HG02852 (cell line): ENCODE results near the gene BCLAF1.
A peak's percentile ranks its signal among the peaks of the same experiment; 100 is the strongest.
"Not testable (repeated sequence)": the region's sequence is repeated elsewhere in the genome, so short reads cannot be mapped to it uniquely, and the experiment has no call there.

Source experiments
- ATAC-seq: cut with Tn5 transposase; IDR thresholded peaks from one replicate; pipeline ENCODE4 v1.9.1; 2021; ENCODE audit warnings: mild to moderate bottlenecking, moderate library complexity; ENCODE audit not compliant: unreplicated experiment

Gene BCLAF1

DNA sequence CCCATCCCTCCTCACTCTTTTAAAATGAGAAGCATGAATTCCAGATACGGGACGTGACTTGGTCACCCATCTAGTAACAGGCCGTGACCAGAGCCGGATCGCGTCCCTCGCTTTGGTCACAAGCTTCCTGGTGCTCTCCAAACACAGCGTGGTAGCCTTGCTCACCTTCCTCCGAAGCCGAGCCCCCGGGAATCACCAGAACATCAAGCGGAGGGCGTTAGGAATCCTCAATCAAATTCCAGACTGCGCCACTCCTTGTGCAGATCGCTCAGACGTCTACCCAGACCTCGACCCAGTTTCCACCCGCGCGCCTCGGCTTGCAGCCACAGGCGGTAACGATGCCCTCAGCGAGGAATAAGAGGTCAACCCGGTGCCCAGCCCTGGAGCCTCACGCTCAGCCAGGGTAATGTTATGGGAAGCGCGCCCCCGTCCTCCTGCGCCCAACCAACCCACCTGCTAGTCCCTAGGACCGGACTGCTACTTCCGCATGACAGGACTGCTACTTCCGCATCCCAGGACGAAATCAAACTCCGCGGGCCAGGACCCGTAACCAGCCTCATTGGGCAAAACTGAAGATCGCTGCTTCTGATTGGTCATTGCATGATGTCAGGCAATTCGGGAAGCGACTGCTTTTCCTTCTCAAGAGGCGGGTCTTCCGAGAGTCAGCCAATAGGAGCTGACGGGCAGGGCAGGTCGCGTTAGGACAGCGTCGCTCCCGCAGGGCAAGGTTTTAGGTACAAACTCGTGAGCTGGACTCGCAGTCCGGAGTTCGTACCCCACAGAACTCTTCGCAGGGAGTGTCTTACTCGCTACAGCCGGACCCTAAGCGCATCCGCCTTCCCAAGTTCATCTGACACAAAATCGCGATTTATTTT, 39.6 kb downstream of the BCLAF1 start, which contains the start of gene MTFR2:
TSS of gene MTFR2 (minus strand) at position 501 of the 875 bp plus-strand sequence. CDS start 1,212 bp downstream, outside the sequence.
- peak; percentile 98 for ATAC-seq

DNA sequence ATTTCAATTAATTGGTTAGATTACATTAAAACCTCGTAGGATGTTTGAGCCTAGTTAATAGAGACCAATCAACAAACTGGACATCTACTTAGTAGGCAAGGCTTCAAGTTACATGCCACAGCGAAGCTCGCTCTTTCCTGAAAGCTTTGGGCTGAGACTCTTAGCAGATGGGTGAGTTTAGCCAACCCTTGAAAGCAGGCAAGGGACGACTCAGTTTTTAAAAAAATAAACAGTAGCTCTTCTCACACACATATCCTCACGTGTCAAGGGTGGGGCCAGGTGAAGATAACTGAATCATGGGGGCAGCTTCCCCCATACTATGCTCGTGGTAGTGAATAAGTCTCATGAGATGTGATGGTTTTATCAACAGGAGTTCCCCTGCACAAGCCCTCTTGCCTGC, 40.3 kb downstream of the BCLAF1 start:
- no peak for ATAC-seq

DNA sequence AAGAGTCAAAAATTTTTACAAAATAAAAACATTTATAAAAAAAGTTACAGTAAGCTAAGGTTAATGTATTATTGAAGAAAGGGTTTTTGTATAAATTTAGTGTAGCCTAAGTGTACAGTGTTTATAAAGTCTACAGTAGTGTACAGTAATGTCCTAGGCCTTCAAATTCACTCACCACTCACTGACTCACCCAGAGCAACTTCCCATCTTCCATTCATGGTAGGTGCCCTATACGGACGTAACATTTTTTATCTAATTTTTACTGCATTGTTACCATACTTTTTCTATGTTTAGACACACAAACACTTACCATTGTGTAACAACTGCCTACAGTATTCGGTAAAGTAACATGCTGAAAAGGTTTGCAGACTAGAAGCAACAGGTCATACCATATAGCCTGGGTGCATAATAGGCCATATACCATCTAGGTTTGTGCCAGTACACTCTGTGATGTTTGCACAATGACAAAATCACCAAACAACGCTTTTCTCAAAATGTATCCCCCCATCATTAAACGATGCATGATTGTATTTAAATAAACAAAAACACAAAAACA, 45.5 kb downstream of the BCLAF1 start:
- ATAC-seq = no peak

DNA sequence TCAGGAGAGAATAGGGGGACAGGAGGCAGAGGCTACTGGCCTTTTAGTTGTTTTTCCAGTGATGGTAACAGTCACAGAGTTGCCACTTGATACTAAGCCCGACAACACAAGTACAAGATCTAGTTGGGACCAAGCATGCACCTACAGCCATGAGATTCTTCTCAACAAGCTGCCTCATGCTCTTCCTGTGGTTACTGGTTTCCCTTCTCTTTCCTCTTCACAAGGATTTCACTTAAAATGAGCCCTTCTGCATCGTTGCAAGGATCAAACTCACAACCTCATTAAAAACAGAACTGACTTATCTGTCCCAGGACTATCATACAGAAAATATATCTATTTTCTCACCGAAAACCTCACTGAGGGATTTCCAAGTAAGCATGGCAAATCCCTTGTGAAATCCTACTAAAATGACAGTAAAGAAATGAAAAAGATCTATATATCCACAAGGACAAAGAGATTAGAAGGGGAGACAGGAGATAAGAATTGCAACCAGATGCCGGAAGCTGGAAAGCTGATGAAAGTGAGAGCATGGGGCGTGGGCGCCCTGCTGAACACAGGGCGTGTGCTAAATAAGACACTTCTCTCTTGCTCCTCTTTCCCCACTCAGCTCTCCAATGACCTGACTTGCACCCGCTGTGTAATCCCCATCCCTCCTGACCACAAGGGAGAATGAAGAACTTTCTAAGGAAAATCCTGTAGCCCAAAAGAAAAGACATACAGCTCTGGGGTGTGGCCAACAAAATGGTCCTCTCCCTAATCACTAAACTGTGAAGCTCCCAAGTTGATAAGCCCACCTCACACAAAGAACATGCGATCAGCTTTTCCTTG, 53.0 kb downstream of the BCLAF1 start:
- ATAC-seq = no peak

DNA sequence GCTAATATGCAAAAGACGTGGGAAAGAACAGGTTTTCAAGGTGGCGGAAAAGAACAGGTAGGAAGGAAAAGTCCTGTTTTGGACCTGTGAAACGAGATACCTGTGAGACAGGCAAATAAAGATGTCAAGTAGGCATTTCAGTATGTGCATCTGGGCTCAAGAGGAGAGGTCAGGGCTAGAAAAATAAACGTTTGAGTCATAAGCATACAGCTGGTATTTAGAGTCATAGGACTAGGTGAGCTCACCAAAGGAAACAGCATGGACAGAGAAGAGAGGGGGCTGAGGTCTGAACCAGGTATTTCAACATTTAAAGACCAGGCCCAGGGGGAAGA, 54.4 kb downstream of the BCLAF1 start:
- ATAC-seq = no peak

DNA sequence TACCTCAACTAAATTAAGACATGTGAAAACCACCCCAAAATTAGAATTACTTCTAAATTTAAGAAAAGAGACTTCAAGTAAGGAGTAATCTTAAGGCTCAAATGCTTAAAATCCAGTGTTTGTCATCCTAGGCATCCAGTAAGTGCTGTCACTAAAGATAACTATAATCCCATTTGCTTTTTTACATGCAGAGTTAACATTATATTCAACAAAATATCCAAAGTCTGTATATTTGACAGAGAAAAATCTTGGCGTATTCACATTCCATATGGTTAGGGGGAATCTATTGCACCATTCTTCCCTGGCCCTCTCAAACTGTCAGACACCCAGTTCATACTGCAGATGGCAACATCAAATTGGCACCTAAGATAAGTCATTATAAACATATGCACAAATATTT, 56.9 kb downstream of the BCLAF1 start:
- ATAC-seq = no peak

DNA sequence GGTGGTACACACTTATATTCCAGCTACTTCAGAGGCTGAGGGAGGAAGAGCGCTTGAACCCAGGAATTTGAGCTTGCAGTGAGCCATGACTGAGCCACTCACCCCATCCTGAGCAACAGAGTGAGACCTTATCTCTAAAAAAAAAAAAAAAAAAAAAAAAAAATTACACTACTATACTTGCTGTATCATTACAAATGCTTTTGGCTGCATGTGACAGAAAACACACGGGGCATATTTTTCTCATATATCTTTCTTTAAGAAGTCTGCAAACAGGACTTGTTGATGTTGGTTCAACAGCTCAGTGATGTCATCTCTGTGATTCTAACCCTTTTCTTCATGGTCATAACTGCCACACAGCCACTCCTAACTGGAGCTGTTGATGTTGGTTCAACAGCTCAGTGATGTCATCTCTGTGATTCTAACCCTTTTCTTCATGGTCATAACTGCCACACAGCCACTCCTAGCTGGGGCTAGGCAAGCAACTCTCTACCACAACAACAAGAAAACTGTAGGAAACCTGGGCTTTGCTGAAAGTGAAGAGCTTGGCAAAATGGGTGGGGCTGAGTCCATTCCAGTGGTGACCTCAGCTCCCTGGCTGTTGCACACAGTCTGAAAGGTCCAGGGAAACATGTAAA, 59.3 kb downstream of the BCLAF1 start:
- no peak for ATAC-seq

DNA sequence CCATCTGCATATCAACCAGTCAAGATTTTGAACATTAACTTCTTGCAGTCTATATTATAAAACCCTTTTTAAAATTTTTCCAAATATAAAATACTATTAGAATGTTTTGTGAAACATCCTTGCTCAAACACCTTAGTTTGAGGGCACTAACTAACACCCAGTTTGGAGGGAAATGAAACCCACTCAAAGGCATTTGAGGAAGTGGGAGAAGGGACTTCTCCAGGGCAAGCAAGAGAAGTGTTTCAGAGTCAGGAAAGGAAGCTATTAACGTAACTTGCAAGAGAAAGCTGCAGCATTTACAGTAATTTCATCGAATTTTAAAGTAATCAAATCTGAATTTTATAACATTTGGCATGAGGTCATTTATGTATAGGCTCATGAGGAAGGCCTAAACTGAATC, 60.8 kb downstream of the BCLAF1 start:
- ATAC-seq = peak; percentile 56

DNA sequence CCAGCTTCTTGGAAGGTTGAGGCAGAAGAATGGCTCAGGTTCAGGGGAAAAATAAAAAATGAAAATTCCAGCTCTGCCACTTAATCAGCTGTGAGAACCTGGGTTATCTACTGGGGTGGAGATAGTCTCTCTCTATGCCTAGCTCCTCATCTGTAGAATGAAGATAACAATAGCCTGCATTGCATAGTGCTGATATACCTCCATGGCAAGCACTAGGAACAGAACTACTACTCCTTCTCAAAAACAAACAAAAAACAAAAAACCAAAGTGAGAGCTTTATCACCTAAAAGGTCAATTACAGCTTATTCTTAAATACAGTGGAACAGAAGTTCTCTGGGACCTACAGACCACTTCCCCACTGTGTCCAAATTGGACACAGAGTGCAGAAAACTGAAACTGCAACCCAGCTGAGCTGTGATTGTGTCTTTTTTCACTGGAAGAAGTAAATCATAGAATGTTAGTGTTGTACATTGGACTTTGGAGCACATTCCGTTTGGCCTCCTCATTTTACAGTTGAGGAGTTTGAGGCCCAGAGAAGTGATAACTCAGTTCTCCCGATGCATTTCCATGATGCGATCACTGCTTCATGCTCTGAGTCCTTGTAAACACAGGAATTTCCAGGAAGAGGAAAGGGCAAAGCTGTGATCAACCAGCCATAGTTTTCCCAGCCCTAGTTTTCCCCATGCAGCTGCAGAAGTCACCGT, 62.8 kb downstream of the BCLAF1 start:
- ATAC-seq = peak; percentile 16

DNA sequence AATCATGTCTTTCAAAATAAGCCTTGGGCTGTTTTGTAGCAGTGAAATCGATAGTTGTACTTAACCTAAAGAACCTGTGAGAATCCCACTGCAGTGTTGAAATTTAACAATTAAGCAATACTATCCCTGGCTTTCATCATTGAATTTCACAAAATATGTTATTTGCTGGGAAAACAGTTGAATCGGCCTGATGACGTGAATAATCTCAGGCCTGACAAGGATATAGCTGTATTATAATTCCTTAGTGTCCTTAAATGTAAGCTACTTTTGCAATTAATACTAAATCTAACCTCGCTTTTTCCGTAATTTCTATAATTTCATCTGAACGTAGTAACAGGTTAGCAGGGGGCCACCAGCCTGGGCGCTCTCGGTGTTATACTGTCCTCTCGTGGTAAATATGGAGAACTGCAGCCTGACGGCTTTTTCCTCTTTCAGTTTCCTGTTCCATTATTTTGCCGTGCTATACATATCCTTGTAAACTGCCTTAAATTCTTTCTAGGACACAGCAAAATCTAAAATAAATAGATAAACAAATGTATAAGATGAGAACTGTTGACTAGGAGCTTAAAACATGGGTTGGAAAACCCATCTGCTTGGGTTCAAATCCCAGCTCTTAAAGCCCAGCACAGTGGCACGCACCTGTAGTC, 63.5 kb downstream of the BCLAF1 start:
- ATAC-seq = peak; percentile 76

DNA sequence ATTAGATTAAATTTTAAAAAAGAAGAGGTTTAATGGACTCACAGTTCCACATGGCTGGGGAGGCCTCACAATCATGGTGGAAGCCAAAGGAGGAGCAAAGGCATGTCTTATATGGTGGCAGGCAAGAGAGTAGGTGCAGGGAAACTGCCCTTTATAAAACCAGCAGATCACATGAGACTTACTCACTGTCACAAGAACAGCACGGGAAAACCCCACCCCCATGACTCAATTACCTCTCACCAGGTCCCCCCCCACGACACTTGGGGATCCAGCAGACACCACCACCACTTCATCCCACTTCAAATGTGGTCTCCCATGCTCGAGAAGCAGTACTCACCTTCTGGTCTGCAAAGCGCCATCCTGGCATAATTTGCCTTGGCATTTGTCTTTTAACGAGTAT, 64.2 kb downstream of the BCLAF1 start:
- no peak for ATAC-seq

DNA sequence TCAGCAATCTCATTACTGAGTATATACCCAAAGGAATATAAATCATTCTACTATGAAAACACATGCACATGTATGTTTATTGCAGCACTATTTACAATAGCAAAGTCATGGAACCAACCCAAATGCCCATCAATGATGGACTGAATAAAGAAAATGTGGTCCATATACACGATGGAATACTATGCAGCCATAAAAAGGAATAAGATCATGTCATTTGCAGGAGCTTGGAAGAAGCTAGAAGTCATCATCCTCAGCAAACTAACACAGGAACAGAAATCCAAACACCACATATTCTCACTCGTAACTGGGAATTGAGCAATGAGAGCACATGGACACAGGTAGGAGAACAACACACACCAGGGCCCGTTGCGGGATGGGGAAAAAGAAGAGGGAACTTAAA, 64.7 kb downstream of the BCLAF1 start:
- not testable (repeated sequence) for ATAC-seq

DNA sequence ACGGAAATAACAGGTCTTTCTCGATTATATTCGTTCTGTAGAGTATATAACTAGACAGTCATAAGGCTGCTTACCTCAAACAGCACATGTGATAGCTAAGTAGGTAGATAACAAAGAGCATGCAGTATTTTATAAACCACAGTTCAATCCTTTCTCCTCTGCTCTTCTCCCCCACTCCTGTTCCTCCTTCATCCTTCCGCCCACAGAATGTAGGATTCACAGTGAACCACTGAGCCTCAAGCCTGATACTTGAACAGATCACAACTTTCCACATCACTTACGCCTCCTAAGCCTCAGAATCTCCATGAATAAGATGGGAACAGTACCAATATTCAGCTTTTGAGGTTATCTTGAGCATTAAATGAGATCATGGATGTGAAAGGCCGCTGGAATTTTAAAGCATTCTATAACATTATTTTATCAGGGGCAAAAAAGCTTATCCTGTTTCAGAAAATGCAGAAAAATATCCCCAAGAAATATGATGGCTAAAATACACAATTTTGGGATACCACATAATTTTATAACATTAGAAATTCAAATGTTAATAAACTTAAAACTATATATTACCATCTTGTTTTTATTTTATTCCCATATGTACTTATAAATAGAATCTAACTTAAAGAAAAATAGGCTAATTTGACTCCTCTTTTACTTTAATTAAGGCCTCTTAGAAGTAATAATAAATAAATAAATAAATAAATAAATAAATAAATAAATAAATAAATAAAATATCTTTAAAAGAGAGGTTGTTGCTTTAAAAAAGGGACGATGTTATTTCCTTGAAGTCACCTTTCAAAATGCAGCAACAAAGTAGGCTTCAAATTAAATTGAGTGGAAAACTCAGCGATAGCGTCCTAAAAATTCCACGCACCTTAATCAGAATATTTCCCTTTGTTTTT, 72.9 kb downstream of the BCLAF1 start:
- no peak for ATAC-seq

DNA sequence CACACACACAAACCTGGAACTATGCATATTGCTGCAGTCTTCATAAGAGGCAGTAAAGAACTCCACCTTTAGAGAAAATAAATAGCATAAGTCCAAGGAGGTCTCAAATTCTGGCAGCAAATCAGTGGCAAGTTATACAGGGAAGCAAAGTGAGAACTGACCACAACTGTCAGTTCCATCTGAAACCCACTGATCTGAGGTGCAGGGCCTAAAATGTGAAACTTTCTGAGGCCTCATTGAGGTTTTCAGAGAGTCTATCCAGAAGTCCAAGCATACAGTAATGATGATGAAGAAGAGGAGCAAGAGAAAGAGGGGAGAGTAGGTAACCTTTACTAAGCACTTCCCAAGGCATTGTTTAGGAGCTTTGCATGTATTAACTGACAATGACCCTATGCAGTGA, 75.8 kb downstream of the BCLAF1 start:
- ATAC-seq = no peak

DNA sequence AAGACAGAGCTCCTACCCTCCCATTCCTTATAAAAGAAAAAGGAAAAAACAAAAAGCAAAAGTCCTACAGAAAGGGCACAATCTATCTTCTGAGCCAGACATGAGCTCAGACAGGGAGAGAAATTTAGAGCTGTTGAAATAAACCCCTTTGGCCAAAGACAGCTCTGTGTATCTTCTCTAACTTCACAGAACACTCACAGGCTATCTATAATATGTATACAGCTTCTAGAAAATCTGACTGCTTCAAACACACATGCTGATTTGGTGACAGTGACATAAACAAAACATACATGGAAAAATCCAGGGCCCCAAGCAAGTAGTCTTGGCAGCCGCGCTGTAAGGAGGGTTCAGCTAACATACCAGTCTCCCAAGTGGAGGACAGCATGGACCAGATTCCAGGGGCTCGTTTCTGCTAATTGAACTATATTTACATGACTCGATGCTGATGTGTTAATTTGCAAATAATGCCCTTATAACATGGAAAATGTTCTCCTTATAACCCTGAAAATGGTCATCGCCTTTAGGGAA, 76.6 kb downstream of the BCLAF1 start:
- no peak for ATAC-seq

DNA sequence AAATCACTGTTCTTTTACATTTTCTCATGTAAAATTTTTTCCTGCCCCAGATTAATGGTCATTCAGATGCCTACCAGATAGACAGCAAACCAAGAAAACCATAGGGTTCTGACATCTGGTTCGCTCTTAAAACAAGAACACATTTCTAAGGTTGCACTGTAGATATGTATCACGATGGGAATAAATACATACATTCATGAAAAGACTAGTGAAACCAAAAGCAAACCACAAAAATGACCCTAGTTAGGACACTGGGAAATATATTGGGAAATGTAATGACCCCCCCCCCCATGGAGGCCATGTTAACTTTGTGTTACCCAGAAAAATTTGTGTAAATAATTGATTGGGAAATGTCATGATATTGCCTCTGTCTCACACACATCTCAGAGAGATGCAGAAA, 77.0 kb downstream of the BCLAF1 start:
- ATAC-seq = no peak

DNA sequence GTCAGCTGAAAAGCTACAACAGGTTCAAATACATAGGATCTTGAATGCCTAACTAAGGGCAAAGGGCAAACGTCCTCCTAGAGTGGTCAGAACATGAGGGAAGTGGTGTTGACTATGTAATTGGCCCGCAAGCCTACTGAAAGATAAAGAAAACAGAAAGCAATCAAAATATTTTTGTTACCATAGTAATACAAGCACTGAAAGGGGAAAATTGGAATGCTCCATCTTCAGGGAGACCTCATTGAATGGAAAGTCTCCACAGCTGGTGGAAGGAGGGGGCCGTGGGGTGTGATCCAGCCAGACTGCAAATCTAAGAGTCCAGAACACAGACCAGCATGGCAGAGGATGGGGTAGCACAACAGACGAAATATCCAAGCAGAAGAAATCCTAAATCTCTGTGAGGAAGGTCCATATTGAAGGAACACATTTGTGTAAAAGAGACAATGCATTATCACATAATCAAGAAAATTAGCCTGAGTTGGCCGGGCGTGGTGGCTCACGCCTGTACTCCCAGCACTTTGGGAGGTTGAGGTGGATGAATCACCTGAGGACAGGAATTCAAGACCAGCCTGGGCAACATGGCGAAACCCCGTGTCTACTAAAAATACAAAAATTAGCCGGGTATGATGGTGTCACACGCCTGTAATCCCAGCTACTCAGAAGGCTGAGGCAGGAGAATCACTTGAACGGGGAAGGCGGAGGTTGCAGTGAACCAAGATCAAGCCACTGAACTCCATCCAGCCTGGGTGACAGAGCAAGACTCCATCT, 79.1 kb downstream of the BCLAF1 start:
- no peak for ATAC-seq

DNA sequence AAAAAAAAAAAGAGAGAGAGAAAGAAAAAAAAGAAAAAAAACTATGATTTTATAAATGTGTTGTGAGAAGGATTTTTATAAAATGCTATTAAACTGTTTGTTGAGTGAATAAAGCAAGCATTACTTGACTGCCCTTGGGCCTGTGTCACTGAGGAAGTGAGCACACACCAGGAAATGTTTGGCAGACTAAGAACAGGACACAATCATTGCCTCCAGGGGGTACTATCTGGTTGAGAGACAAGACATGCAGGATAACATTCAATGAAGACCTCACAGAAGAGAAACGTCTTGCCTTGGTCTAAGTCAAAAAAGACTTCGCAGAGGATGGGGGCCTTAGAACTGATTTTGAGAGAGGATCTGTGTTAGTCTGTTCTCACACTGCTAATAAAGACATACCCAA, 80.2 kb downstream of the BCLAF1 start:
- ATAC-seq = no peak
